ENCODE measurements around the gene CDH26.

Gene CDH26

GRCh38 chr20:59997896-59998295 is 39.7 kb downstream of the CDH26 start:
- H3K36me3 Mint-ChIP-seq (ENCODE audit: low read depth) = no peaks in the 10 kb centered on the region
- H3K9me3 Mint-ChIP-seq = no peaks in the 10 kb centered on the region
- H3K4me1 Mint-ChIP-seq = peaks cover 35% of the 10 kb centered on the region
- H3K27ac Mint-ChIP-seq = peak overlapping the region in 1 of 3 experiments; percentile 27
- no peak for TF ChIP-seq CTCF (IDR thresholded peaks at IDR 0.05; ENCODE audit: unreplicated experiment in 3 of 3)
- peaks cover 41% of the 10 kb centered on the region for H3K27me3 Mint-ChIP-seq (ENCODE audit: low read depth)
- no peak overlapping the region for H3K4me3 Mint-ChIP-seq

GRCh38 chr20:59999502-59999901 is 41.3 kb downstream of the CDH26 start:
- no peaks in the 10 kb centered on the region for H3K9me3 Mint-ChIP-seq
- no peak overlapping the region for H3K4me3 Mint-ChIP-seq
- peaks cover 25% of the 10 kb centered on the region for H3K27me3 Mint-ChIP-seq (ENCODE audit: low read depth)
- H3K4me1 Mint-ChIP-seq = peaks cover 27% of the 10 kb centered on the region
- H3K36me3 Mint-ChIP-seq (ENCODE audit: low read depth) = no peaks in the 10 kb centered on the region
- peak overlapping the region in 2 of 3 experiments; percentile 44 to 82 for H3K27ac Mint-ChIP-seq
- no peak for TF ChIP-seq CTCF (IDR thresholded peaks at IDR 0.05; ENCODE audit: unreplicated experiment in 3 of 3)

- no peak for TF ChIP-seq CTCF (IDR thresholded peaks at IDR 0.05; ENCODE audit: unreplicated experiment in 3 of 3)
- no peaks in the 10 kb centered on the region for H3K9me3 Mint-ChIP-seq
- H3K27me3 Mint-ChIP-seq (ENCODE audit: low read depth) = peaks cover 24% of the 10 kb centered on the region
- peak overlapping the region; percentile 11 to 78 (median 56) for H3K27ac Mint-ChIP-seq
- no peak overlapping the region for H3K4me3 Mint-ChIP-seq
- peaks cover 27% of the 10 kb centered on the region for H3K4me1 Mint-ChIP-seq
- no peaks in the 10 kb centered on the region for H3K36me3 Mint-ChIP-seq (ENCODE audit: low read depth)
These were observed 42.2 kb downstream of the CDH26 start for GRCh38 chr20:60000271-60001042.

- peaks cover 27% of the 10 kb centered on the region for H3K4me1 Mint-ChIP-seq
- H3K27ac Mint-ChIP-seq = peak overlapping the region; percentile 11 to 78 (median 56)
- H3K4me3 Mint-ChIP-seq = no peak overlapping the region
- H3K9me3 Mint-ChIP-seq = no peaks in the 10 kb centered on the region
- H3K27me3 Mint-ChIP-seq (ENCODE audit: low read depth) = peaks cover 17% of the 10 kb centered on the region
- no peaks in the 10 kb centered on the region for H3K36me3 Mint-ChIP-seq (ENCODE audit: low read depth)
- TF ChIP-seq CTCF (IDR thresholded peaks at IDR 0.05; ENCODE audit: unreplicated experiment in 3 of 3) = no peak
These were observed 42.9 kb downstream of the CDH26 start for GRCh38 chr20:60001108-60001507.

GRCh38 chr20:60003776-60004175 is 45.6 kb downstream of the CDH26 start:
- no peak overlapping the region for H3K27ac Mint-ChIP-seq
- H3K9me3 Mint-ChIP-seq = no peaks in the 10 kb centered on the region
- peaks cover 30% of the 10 kb centered on the region for H3K4me1 Mint-ChIP-seq
- no peak overlapping the region for H3K4me3 Mint-ChIP-seq
- H3K27me3 Mint-ChIP-seq (ENCODE audit: low read depth) = peaks cover 14% of the 10 kb centered on the region
- no peak for TF ChIP-seq CTCF (IDR thresholded peaks at IDR 0.05; ENCODE audit: unreplicated experiment in 3 of 3)
- H3K36me3 Mint-ChIP-seq (ENCODE audit: low read depth) = no peaks in the 10 kb centered on the region

- no peak overlapping the region for H3K27ac Mint-ChIP-seq
- no peaks in the 10 kb centered on the region for H3K9me3 Mint-ChIP-seq
- H3K4me1 Mint-ChIP-seq = peaks cover 23% of the 10 kb centered on the region
- no peak overlapping the region for H3K4me3 Mint-ChIP-seq
- H3K36me3 Mint-ChIP-seq (ENCODE audit: low read depth) = no peaks in the 10 kb centered on the region
- peaks cover 12% of the 10 kb centered on the region for H3K27me3 Mint-ChIP-seq (ENCODE audit: low read depth)
- no peak for TF ChIP-seq CTCF (IDR thresholded peaks at IDR 0.05; ENCODE audit: unreplicated experiment in 3 of 3)
These were observed 48.0 kb downstream of the CDH26 start for GRCh38 chr20:60006261-60006660.

All from nephron (organoid).